ENCODE results near the gene LRP1-AS.

GRCh38 chr12:57158186-57158585 is 10.8 kb upstream of the LRP1-AS start:
- TF ChIP-seq SRF (IDR thresholded peaks at IDR 0.05; ENCODE audit: low read depth) (no peak), REST (IDR thresholded peaks at IDR 0.05; ENCODE audit: low read depth) (no peak), CTCF (IDR thresholded peaks at IDR 0.05 in 2 of 3, conservative IDR thresholded peaks at IDR 0.05 in 1 of 3; ENCODE audit: borderline replicate concordance in 1 of 3, insufficient read depth in 1 of 3, low read depth in 2 of 3, low read length in 2 of 3) (no peak), JUND (IDR thresholded peaks at IDR 0.05) (no peak), POLR2A (IDR thresholded peaks at IDR 0.05; ENCODE audit: borderline replicate concordance, extremely low read depth, insufficient read depth, insufficient read length) (no peak), EZH2 (IDR thresholded peaks at IDR 0.05) (no peak), RAD21 (IDR thresholded peaks at IDR 0.05; ENCODE audit: low read depth) (no peak), EGR1 (IDR thresholded peaks at IDR 0.05; ENCODE audit: low read depth) (no peak), EZH2phosphoT487 (IDR thresholded peaks at IDR 0.05; ENCODE audit: borderline replicate concordance) (no peak), POLR2AphosphoS5 (IDR thresholded peaks at IDR 0.05; ENCODE audit: low read depth, low read length) (no peak)

All from HCT116 (cell line).